AG09319 (cell line): ENCODE measurements around the gene CCN2.

ENCODE experiments used
- DNase-seq: peaks from one replicate; pipeline ENCODE4 v3.0.0-alpha.2; 2010; ENCODE audit warnings: low read depth; ENCODE audit errors: extremely low read depth
- CTCF ChIP-seq: IDR thresholded peaks from 2 replicates; pipeline ENCODE4 v1.5.1; 2011; ENCODE audit warnings: low read depth, mild to moderate bottlenecking, inconsistent platforms, low read length, moderate library complexity

The CCN2 gene

GRCh38 chr6:131954059-131954774 lies 3.0 kb upstream of the CCN2 start:
- no peak for DNase-seq
- no peak for TF ChIP-seq CTCF

- no peak for DNase-seq
- no peak for TF ChIP-seq CTCF
Observed at GRCh38 chr6:131952886-131953509, 1.8 kb upstream of the CCN2 start.

- TF ChIP-seq CTCF: no peak
Observed at GRCh38 chr6:131951576-131952230, 531 bp upstream of the CCN2 start.

GRCh38 chr6:131949909-131950766 lies 1.0 kb downstream of the CCN2 start:
- TF ChIP-seq CTCF: peak; percentile 48
- peak; percentile 83 for DNase-seq

More at GRCh38 chr6:131951576-131952230, 531 bp upstream of the CCN2 start:
- no peak for DNase-seq

- DNase-seq: peak; percentile 83
- no peak for TF ChIP-seq CTCF
Observed at GRCh38 chr6:131949620-131949908, 1.6 kb downstream of the CCN2 start.

GRCh38 chr6:131948692-131949619 lies 2.2 kb downstream of the CCN2 start:
- DNase-seq: no peak
- no peak for TF ChIP-seq CTCF
